H1 (cell line): ENCODE measurements around the gene CFAP74. TPM values are rescaled to one million over a fixed set of nuclear protein-coding genes. Genes with fewer than 3 reads are reported as not detected.

Experiments
- CTCF ChIA-PET: fragments of 300-600 bp; sonication (Branson Sonifier 250); formaldehyde crosslinking; loops from one replicate; lab custom pipeline; 2021; ENCODE audit not compliant: partially characterized antibody; lab: Charles Lee
- POLR2A ChIA-PET: fragments of 300-600 bp; sonication (Branson Sonifier 250); formaldehyde crosslinking; loops from one replicate; lab custom pipeline; 2021; ENCODE audit warnings: inconsistent platforms; ENCODE audit not compliant: partially characterized antibody; lab: Charles Lee
- DNase-seq, 2 experiments: peaks; one replicate each; pipeline versions ENCODE4 v3.0.0 to v3.0.0-alpha.2; 2010 to 2022; ENCODE audit warnings: low spot score in 2 of 2, low read depth in 1 of 2, mixed read lengths in 1 of 2
- FAIRE-seq: peaks from 2 replicates; lab custom pipeline; 2011; peaks lifted over from hg19 to GRCh38; lab: Jason Lieb, UNC
- H2AFZ ChIP-seq: 2 replicates; pipeline ENCODE4 v1.8.1; 2012; ENCODE audit warnings: low read length, inconsistent platforms
- H2AK5ac ChIP-seq: 2 replicates; pipeline ENCODE4 v1.6.1; 2013; ENCODE audit warnings: low read depth, low read length
- H2BK120ac ChIP-seq: replicated peaks from 2 replicates; pipeline ENCODE3; 2013; ENCODE audit warnings: low read depth, low read length, inconsistent platforms
- H2BK12ac ChIP-seq: 2 replicates; pipeline ENCODE4 v1.6.1; 2013; ENCODE audit warnings: low read depth, low read length
- H2BK15ac ChIP-seq: 2 replicates; pipeline ENCODE4 v1.6.1; 2013; ENCODE audit warnings: low read length
- H2BK20ac ChIP-seq: 2 replicates; pipeline ENCODE4 v1.6.1; 2013; ENCODE audit warnings: low read length
- H2BK5ac ChIP-seq: 2 replicates; pipeline ENCODE4 v1.6.1; 2013; ENCODE audit warnings: low read depth, low read length
- H3K14ac ChIP-seq: 2 replicates; pipeline ENCODE4 v1.6.1; 2013; ENCODE audit warnings: inconsistent platforms; ENCODE audit not compliant: insufficient read length
- H3K18ac ChIP-seq: 2 replicates; pipeline ENCODE4 v1.6.1; 2013; ENCODE audit warnings: low read length; ENCODE audit errors: extremely low read depth
- H3K23ac ChIP-seq: 2 replicates; pipeline ENCODE4 v1.6.1; 2013; ENCODE audit warnings: inconsistent platforms; ENCODE audit not compliant: insufficient read length
- H3K23me2 ChIP-seq: 2 replicates; pipeline ENCODE4 v1.6.1; 2013; ENCODE audit warnings: low read depth, low read length
- H3K27ac ChIP-seq: 2 replicates; pipeline ENCODE4 v1.6.1; 2011; ENCODE audit warnings: low read depth, low read length, inconsistent platforms
- H3K27me3 ChIP-seq, 4 experiments: replicated peaks in 1 of 4; 1 replicate in 1 of 4; 2 replicates in 3 of 4; pipeline versions ENCODE4 v1.6.1 to v1.8.1; 2011 to 2013; ENCODE audit warnings: low read length in 3 of 4, mild to moderate bottlenecking in 3 of 4, inconsistent platforms in 2 of 4, mixed read lengths in 2 of 4, moderate library complexity in 1 of 4; ENCODE audit not compliant: control insufficient read depth in 3 of 4, insufficient read depth in 3 of 4; ENCODE audit errors: extremely low read depth in 1 of 4
- H3K36me3 ChIP-seq, 4 experiments: 2 replicates each; pipeline versions ENCODE4 v1.6.1 to v1.8.1; 2011 to 2013; ENCODE audit warnings: mild to moderate bottlenecking in 4 of 4, low read length in 3 of 4, moderate library complexity in 2 of 4, control low read depth in 1 of 4, inconsistent platforms in 1 of 4; ENCODE audit not compliant: insufficient read depth in 4 of 4, control insufficient read depth in 2 of 4
- H3K4ac ChIP-seq: replicated peaks from 2 replicates; pipeline ENCODE3; 2013; ENCODE audit warnings: low read length, low read depth, mixed read lengths, inconsistent platforms; ENCODE audit not compliant: insufficient read length
- H3K4me1 ChIP-seq, 4 experiments: replicated peaks in 1 of 4; 1 replicate in 1 of 4; 2 replicates in 3 of 4; pipeline versions ENCODE4 v1.6.1 to v1.8.1; 2011 to 2013; ENCODE audit warnings: low read length in 3 of 4, inconsistent platforms in 2 of 4, mixed read lengths in 1 of 4; ENCODE audit not compliant: insufficient read depth in 4 of 4, control insufficient read depth in 3 of 4
- H3K4me2 ChIP-seq, 2 experiments: 2 replicates each; pipeline versions ENCODE4 v1.6.1 to v1.8.1; 2011 to 2013; ENCODE audit warnings: low read depth in 2 of 2, low read length in 2 of 2, control low read depth in 1 of 2, inconsistent platforms in 1 of 2, mild to moderate bottlenecking in 1 of 2; ENCODE audit not compliant: insufficient read depth in 1 of 2
- H3K4me3 ChIP-seq, 4 experiments: fragments of 200-600, 300-600 bp in 1 of 4; sonication (generic), shearing (Covaris generic), sonication (Bioruptor Twin) in 1 of 4; 2 replicates each; pipeline versions ENCODE4 v1.5.1 to v1.8.1; 2011 to 2016; ENCODE audit warnings: low read length in 4 of 4, low read depth in 3 of 4, control low read depth in 2 of 4, inconsistent platforms in 2 of 4, mild to moderate bottlenecking in 2 of 4, mixed read lengths in 1 of 4, moderate library complexity in 1 of 4; ENCODE audit not compliant: insufficient read depth in 2 of 4; ENCODE audit errors: extremely low read depth in 1 of 4
- H3K56ac ChIP-seq: replicated peaks from 2 replicates; pipeline ENCODE3; 2013; ENCODE audit warnings: low read depth, mild to moderate bottlenecking, mixed read lengths, low read length, inconsistent platforms; ENCODE audit not compliant: insufficient read length
- H3K79me1 ChIP-seq: 2 replicates; pipeline ENCODE4 v1.6.1; 2013; ENCODE audit warnings: low read depth, low read length, control low read depth
- H3K79me2 ChIP-seq, 2 experiments: 2 replicates each; pipeline versions ENCODE4 v1.6.1 to v1.8.1; 2012 to 2013; ENCODE audit warnings: low read length in 2 of 2, mild to moderate bottlenecking in 2 of 2, inconsistent platforms in 1 of 2; ENCODE audit not compliant: insufficient read depth in 2 of 2, control insufficient read depth in 1 of 2
- H3K9ac ChIP-seq, 4 experiments: replicated peaks in 1 of 4; 1 replicate in 1 of 4; 2 replicates in 3 of 4; pipeline versions ENCODE4 v1.6.1 to v1.8.1; 2011 to 2013; ENCODE audit warnings: low read depth in 3 of 4, low read length in 3 of 4, control low read depth in 2 of 4, mild to moderate bottlenecking in 2 of 4, moderate library complexity in 2 of 4, inconsistent platforms in 1 of 4; ENCODE audit errors: extremely low read depth in 1 of 4
- H3K9me3 ChIP-seq, 2 experiments: 2 replicates each; pipeline versions ENCODE4 v1.6.1 to v1.8.1; 2012 to 2013; ENCODE audit warnings: mild to moderate bottlenecking in 2 of 2, moderate library complexity in 2 of 2, control low read depth in 1 of 2, inconsistent platforms in 1 of 2, low read depth in 1 of 2, low read length in 1 of 2, mixed read lengths in 1 of 2; ENCODE audit not compliant: insufficient read depth in 2 of 2
- H4K20me1 ChIP-seq, 2 experiments: replicated peaks in 1 of 2; 2 replicates each; pipeline versions ENCODE3 to v1.8.1; 2011 to 2013; ENCODE audit warnings: inconsistent platforms in 2 of 2, low read length in 2 of 2, mild to moderate bottlenecking in 1 of 2; ENCODE audit not compliant: insufficient read depth in 2 of 2, control insufficient read depth in 1 of 2
- H4K5ac ChIP-seq: 2 replicates; pipeline ENCODE4 v1.6.1; 2013; ENCODE audit warnings: low read length, low read depth, mixed read lengths, inconsistent platforms; ENCODE audit not compliant: insufficient read length
- H4K8ac ChIP-seq: 2 replicates; pipeline ENCODE4 v1.8.0; 2013; ENCODE audit warnings: mild to moderate bottlenecking, moderate library complexity, low read length, inconsistent platforms; ENCODE audit not compliant: insufficient read depth; ENCODE audit errors: extremely low read depth
- H4K91ac ChIP-seq: replicated peaks from 2 replicates; pipeline ENCODE3; 2013; ENCODE audit warnings: low read length, mixed read lengths, inconsistent platforms; ENCODE audit not compliant: insufficient read length
- TAF1 ChIP-seq: IDR thresholded peaks from 2 replicates; pipeline ENCODE4 v1.6.1; 2011; ENCODE audit warnings: mild to moderate bottlenecking, low read depth, low read length
- WGBS, 2 experiments: shearing (Covaris generic) in 1 of 2; methylation state at CpG; one replicate each; pipeline versions ENCODE4 v1.1.6 to v1.1.7; 2013 to 2015; ENCODE audit warnings: low lambda C conversion rate in 2 of 2, mixed read lengths in 2 of 2, inconsistent platforms in 1 of 2, low coverage in 1 of 2, missing lambda C conversion rate in 1 of 2; ENCODE audit not compliant: insufficient replicate concordance in 2 of 2, insufficient coverage in 1 of 2, insufficient read length in 1 of 2; ENCODE audit errors: extremely low coverage in 1 of 2, missing lambda C conversion rate in 1 of 2; 5-methylcytosine and 5-hydroxymethylcytosine counted together
- polyA plus RNA-seq, 7 experiments: library from polyadenylated mRNA; depleted of rRNA in 3 of 7; stranded (reverse) in 5 of 7; unstranded in 2 of 7; fragments of >200 nt in 5 of 7; fragments of 200-250 nt in 2 of 7; gene quantifications; 1 replicate in 5 of 7; 2 replicates in 1 of 7; 4 replicates in 1 of 7; pipeline versions ENCODE4 v1.2.1 to v1.2.3, GENCODE V29; 2011 to 2013; ENCODE audit warnings: missing spikeins in 2 of 7, mixed read lengths in 2 of 7
- total RNA-seq: library from RNA; stranded (reverse); fragmentation: NEBNext Ultra II Directional; extraction: Animal tissue kit (Norgen Biotek cat#: 25700); gene quantifications from 2 replicates; pipeline ENCODE4 v1.2.1, GENCODE V29; 2021
- TF ChIP-seq, protein P1 (sequence below): IDR thresholded peaks from 2 replicates; pipeline ENCODE4 v1.6.1; 2012; ENCODE audit warnings: inconsistent platforms
- TF ChIP-seq, protein P2 (sequence below): IDR thresholded peaks from 2 replicates; pipeline ENCODE4 v1.6.1; 2011; ENCODE audit warnings: low read length, improper control_type of control experiment

Gene CFAP74
- total and polyA plus RNA-seq, 2 of the 8 experiments (the other 6 are each of a cell fraction or from before 2014, with no cell fraction given): 0.09 to 0.20 TPM

DNA sequence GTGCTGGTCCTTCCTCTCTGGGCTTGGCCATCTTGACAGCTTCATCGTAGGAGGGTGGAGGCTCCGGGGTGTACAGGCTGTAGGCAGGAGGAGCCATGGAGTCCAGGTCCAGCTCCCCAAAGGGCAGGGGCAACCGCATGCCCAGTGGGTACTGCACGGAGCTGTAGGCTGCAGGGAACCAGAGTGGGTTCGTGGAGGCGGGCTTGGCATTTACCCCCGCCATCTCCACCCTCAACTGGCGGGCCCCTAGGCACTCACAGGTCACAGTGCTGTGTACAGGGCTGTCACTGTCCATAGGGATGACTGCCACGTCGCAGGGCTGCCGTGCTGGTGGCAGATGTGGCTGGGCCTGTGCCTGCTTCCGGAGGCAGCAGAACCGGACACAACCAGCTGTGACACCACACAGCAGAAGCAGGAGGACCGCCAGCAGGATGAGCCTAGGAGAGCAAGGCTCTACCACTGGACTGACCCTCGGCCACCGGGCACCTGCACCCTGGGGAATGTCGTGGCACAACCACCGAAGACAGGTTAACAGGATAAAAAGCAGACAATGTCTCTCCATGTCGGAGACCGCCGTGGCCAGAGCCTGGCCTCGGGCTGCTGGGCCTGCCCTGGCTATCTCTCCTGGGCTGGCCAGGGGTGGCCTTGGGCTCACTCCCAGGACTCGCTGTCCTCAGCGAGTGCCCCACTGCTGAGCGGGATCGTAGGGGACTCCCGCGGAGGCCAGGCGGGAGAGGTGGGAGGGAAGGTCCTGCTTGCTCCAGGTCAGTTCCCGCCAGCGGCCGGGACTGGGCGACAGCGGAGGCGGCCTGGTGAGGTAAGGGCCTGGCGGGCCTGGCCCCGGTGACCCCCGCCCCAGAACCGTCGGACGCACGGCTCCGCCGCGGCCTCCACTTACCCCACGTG, 85.3 kb downstream of the CFAP74 start:
- Histone ChIP-seq H2BK5ac (peak overlapping the region; percentile 75; the same call in 1 of the 2 replicates), H3K23ac (no peak overlapping the region), H3K79me2 (no peaks in the 10 kb centered on the region), H3K23me2 (peaks cover 4% of the 10 kb centered on the region; the same call in 1 of the 2 replicates), H2BK20ac (no peak overlapping the region), H4K91ac (no peak overlapping the region), H2AK5ac (peak overlapping the region; percentile 94), H2AFZ (no peak overlapping the region), H3K79me1 (no peaks in the 10 kb centered on the region), H3K27me3 (peaks cover 0 to 2% (median under 1%) of the 10 kb centered on the region in 4 experiments; a peak in 2 of 7 replicates), H3K9ac (peak overlapping the region in 3 of 4 experiments; percentile 51 to 59 (median 55); a peak in 6 of 7 replicates), H2BK12ac (no peak overlapping the region), H3K4me1 (peaks cover 0 to 19% (median 12%) of the 10 kb centered on the region in 4 experiments; a peak in 6 of 7 replicates), H3K9me3 (no peaks in the 10 kb centered on the region), H4K20me1 (no peaks in the 10 kb centered on the region), H3K4me2 (peak overlapping the region; percentile 76 to 80), H3K18ac (peak overlapping the region; percentile 95), H2BK120ac (no peak overlapping the region), H3K56ac (peak overlapping the region; percentile 64), H4K5ac (peak overlapping the region; percentile 51), H4K8ac (peak overlapping the region; percentile 74), H3K4me3 (peak overlapping the region; percentile 40 to 68 (median 50)), H2BK15ac (peak overlapping the region; percentile 81; the same call in 1 of the 2 replicates), H3K27ac (peak overlapping the region; percentile 11; the same call in 1 of the 2 replicates), H3K36me3 (no peaks in the 10 kb centered on the region), H3K4ac (peak overlapping the region; percentile 23), H3K14ac (no peak overlapping the region)
- ChIA-PET CTCF (interaction anchor here (0.9 to 2.9 kb wide), 3 partner anchors 9 to 26 kb away, joined by 3 to 12 read pairs (median 6); no protein-coding TSS in a partner anchor), POLR2A (interaction anchor here (0.9 to 2.6 kb wide), 3 partner anchors 9 to 136 kb away, joined by 3 to 14 read pairs (median 10); no protein-coding TSS in a partner anchor)
- DNase-seq (no peak), FAIRE-seq (no peak)
- 54% methylated on average over 34 of the region's 46 CpGs; no CpG with 5 or more reads in 1 of the 2 experiments for WGBS, 2 experiments
- TF ChIP-seq, protein P1, sequence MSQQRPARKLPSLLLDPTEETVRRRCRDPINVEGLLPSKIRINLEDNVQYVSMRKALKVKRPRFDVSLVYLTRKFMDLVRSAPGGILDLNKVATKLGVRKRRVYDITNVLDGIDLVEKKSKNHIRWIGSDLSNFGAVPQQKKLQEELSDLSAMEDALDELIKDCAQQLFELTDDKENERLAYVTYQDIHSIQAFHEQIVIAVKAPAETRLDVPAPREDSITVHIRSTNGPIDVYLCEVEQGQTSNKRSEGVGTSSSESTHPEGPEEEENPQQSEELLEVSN: peak; percentile 58
- TF ChIP-seq TAF1: no peak
- TF ChIP-seq, protein P2, sequence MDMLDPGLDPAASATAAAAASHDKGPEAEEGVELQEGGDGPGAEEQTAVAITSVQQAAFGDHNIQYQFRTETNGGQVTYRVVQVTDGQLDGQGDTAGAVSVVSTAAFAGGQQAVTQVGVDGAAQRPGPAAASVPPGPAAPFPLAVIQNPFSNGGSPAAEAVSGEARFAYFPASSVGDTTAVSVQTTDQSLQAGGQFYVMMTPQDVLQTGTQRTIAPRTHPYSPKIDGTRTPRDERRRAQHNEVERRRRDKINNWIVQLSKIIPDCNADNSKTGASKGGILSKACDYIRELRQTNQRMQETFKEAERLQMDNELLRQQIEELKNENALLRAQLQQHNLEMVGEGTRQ: peak; percentile 9; the same call in 1 of the 2 replicates
